GM23338 (cell line): Measurements from ENCODE around the gene RAB1B. TPM values are rescaled to one million over a fixed set of nuclear protein-coding genes. Genes with fewer than 3 reads are reported as not detected.

Source experiments
- ATAC-seq: fragments of 200-7000 bp; cut with Tn5 transposase; 3 replicates; pipeline ENCODE4 v1.9.1; 2020
- DNase-seq: peaks from one replicate; pipeline ENCODE4 v3.0.0-alpha.2; 2015; ENCODE audit warnings: low spot score
- H2AFZ ChIP-seq: fragments of 200-600 bp; sonication (generic); 2 replicates; pipeline ENCODE4 v1.8.0; 2016; ENCODE audit warnings: antibody characterized with exemption, mild to moderate bottlenecking, moderate library complexity
- H3F3A ChIP-seq: fragments of 200-600 bp; sonication (generic); replicated peaks from 2 replicates; pipeline ENCODE4 v1.8.0; 2017; ENCODE audit warnings: antibody characterized with exemption, mixed run types, low read depth
- H3K27ac ChIP-seq: fragments of 200-600 bp; sonication (generic); 2 replicates; pipeline ENCODE4 v1.6.1; 2016; ENCODE audit warnings: low read depth
- H3K27me3 ChIP-seq: fragments of 200-600 bp; sonication (generic); 2 replicates; pipeline ENCODE4 v1.8.0; 2016; ENCODE audit warnings: mild to moderate bottlenecking, mixed run types, moderate library complexity; ENCODE audit not compliant: insufficient read depth
- H3K36me3 ChIP-seq: fragments of 200-600 bp; sonication (generic); 2 replicates; pipeline ENCODE4 v1.8.0; 2016; ENCODE audit warnings: mild to moderate bottlenecking; ENCODE audit not compliant: insufficient read depth
- H3K4me1 ChIP-seq: fragments of 200-600 bp; sonication (generic); 2 replicates; pipeline ENCODE4 v1.8.0; 2016; ENCODE audit warnings: mild to moderate bottlenecking, moderate library complexity; ENCODE audit not compliant: insufficient read depth
- H3K4me2 ChIP-seq: fragments of 200-600 bp; sonication (generic); 2 replicates; pipeline ENCODE4 v1.7.1; 2017; ENCODE audit warnings: mixed run types
- H3K4me3 ChIP-seq: fragments of 200-600 bp; sonication (generic); 2 replicates; pipeline ENCODE4 v1.6.1; 2016; ENCODE audit warnings: mixed run types
- H3K79me2 ChIP-seq: fragments of 200-600 bp; sonication (generic); replicated peaks from 2 replicates; pipeline ENCODE4 v1.8.0; 2017; ENCODE audit warnings: mild to moderate bottlenecking; ENCODE audit not compliant: insufficient read depth
- H3K9me2 ChIP-seq: fragments of 200-600 bp; sonication (generic); 2 replicates; pipeline ENCODE4 v1.8.0; 2017; ENCODE audit not compliant: insufficient read depth
- H4K20me1 ChIP-seq: fragments of 200-600 bp; sonication (generic); replicated peaks from 2 replicates; pipeline ENCODE4 v1.8.0; 2017; ENCODE audit warnings: mild to moderate bottlenecking; ENCODE audit not compliant: insufficient read depth
- H3K27ac Mint-ChIP-seq: 2 replicates; pipeline ENCODE4 v1.8.0; 2020; ENCODE audit warnings: inconsistent platforms, mild to moderate bottlenecking, moderate library complexity, mixed read lengths
- H3K27me3 Mint-ChIP-seq: 3 replicates; pipeline ENCODE4 v1.8.0; 2022; ENCODE audit warnings: low read depth, mild to moderate bottlenecking, moderate library complexity, mixed read lengths, inconsistent platforms; ENCODE audit not compliant: insufficient read depth, poor library complexity
- H3K36me3 Mint-ChIP-seq: 3 replicates; pipeline ENCODE4 v1.8.0; 2021; ENCODE audit warnings: low read depth, mild to moderate bottlenecking, inconsistent platforms, moderate library complexity, mixed read lengths
- H3K4me1 Mint-ChIP-seq: 3 replicates; pipeline ENCODE4 v1.8.0; 2020; ENCODE audit warnings: mild to moderate bottlenecking, inconsistent platforms, mixed read lengths
- H3K4me3 Mint-ChIP-seq: 3 replicates; pipeline ENCODE4 v1.8.0; 2021; ENCODE audit warnings: moderate library complexity, mild to moderate bottlenecking, inconsistent platforms, mixed read lengths
- H3K9me3 Mint-ChIP-seq: 3 replicates; pipeline ENCODE4 v1.8.0; 2020; ENCODE audit warnings: moderate library complexity, mild to moderate bottlenecking, inconsistent platforms, mixed read lengths
- CTCF ChIP-seq, 2 experiments: fragments of 200-600 bp in 1 of 2; sonication (generic) in 1 of 2; conservative IDR thresholded peaks; 2 replicates each; pipeline versions ENCODE4 v1.5.1 to v1.6.1; 2016 to 2017; ENCODE audit warnings: antibody characterized with exemption in 2 of 2, low read depth in 2 of 2, mild to moderate bottlenecking in 2 of 2, moderate library complexity in 1 of 2
- EZH2 ChIP-seq: fragments of 200-600 bp; sonication (generic); IDR thresholded peaks from one replicate; pipeline ENCODE4 v1.8.0; 2017; ENCODE audit warnings: antibody characterized with exemption, mild to moderate bottlenecking, low read depth; ENCODE audit not compliant: unreplicated experiment
- EZH2phosphoT487 ChIP-seq: fragments of 200-600 bp; sonication (generic); IDR thresholded peaks from one replicate; pipeline ENCODE4 v1.8.1; 2018; ENCODE audit warnings: antibody characterized with exemption; ENCODE audit not compliant: unreplicated experiment
- ZNF331 ChIP-seq: fragments of 250-450 bp; sonication (Bioruptor Pico); IDR thresholded peaks from 2 replicates; pipeline ENCODE4 v1.5.0; 2020; ENCODE audit warnings: low read depth, mild to moderate bottlenecking, moderate library complexity
- ZNF462 ChIP-seq: fragments of 250-450 bp; sonication (Bioruptor Pico); IDR thresholded peaks from 2 replicates; pipeline ENCODE4 v1.5.0; 2020; ENCODE audit warnings: mild to moderate bottlenecking, moderate library complexity
- polyA plus RNA-seq: library from polyadenylated mRNA; unstranded; fragments of >200 nt; fragmentation: Nextera tagmentation; extraction: Ambion mirVana; gene quantifications from 2 replicates; pipeline ENCODE4 v1.2.1, GENCODE V29; 2016
- total RNA-seq: library from RNA; depleted of rRNA; stranded (reverse); fragments of >200 nt; shearing (Covaris generic); gene quantifications from 2 replicates; pipeline ENCODE4 v1.2.3, GENCODE V29; 2014

Gene RAB1B
- total and polyA plus RNA-seq, 2 experiments from 2014 or later: 30.5 to 92.7 TPM

DNA sequence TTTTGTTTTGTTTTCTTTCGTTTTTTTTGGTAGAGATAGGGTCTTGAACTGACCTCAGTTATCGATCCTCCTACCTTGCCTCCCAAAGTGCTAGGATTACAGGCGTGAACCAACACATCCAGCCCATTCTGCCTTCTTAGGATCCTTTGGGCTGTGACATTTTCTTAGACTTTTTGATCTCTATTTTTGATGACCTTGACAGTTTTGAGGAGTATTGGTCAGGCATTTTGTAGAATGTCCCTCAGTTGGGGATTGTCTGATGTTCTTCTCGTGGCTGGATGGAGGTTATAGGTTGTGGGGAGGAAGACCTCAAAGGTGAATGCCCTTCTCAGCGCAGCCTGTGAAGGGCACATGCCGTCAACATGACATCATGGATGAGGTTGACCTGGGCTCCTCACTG lies 19.5 kb upstream of the RAB1B start:
- Mint-ChIP-seq H3K9me3 (no peaks in the 10 kb centered on the region; the same call in 2 of the 3 replicates), H3K4me3 (no peak overlapping the region), H3K27me3 (peaks cover 16% of the 10 kb centered on the region), H3K27ac (no peak overlapping the region), H3K36me3 (no peaks in the 10 kb centered on the region; the same call in 2 of the 3 replicates), H3K4me1 (peaks cover 7% of the 10 kb centered on the region)
- Histone ChIP-seq H3K4me1 (no peaks in the 10 kb centered on the region), H3K9me2 (no peaks in the 10 kb centered on the region), H3K79me2 (no peaks in the 10 kb centered on the region), H4K20me1 (no peaks in the 10 kb centered on the region; the same call in 1 of the 2 replicates), H3K4me3 (no peak overlapping the region), H3K36me3 (no peaks in the 10 kb centered on the region), H3F3A (no peaks in the 10 kb centered on the region), H3K27me3 (no peaks in the 10 kb centered on the region), H3K27ac (no peak overlapping the region), H3K4me2 (no peak overlapping the region), H2AFZ (no peak overlapping the region)
- no peak for ATAC-seq
- no peak for DNase-seq
- TF ChIP-seq ZNF462 (CRISPR knock-in tag) (no peak), EZH2 (no peak), ZNF331 (no peak), EZH2phosphoT487 (no peak), CTCF (conservative IDR thresholded peaks at IDR 0.05; ENCODE audit: low read depth in 2 of 2) (no peak)
